DOHH2 (cell line): Measurements from ENCODE around the gene PHC3.

Experiments
- H3F3A ChIP-seq: fragments of 200-600 bp; sonication (generic), shearing (Covaris generic); 2 replicates; pipeline ENCODE4 v1.6.0; 2016; ENCODE audit warnings: antibody characterized with exemption, mild to moderate bottlenecking; ENCODE audit not compliant: control insufficient read depth, insufficient read depth
- H3K27ac ChIP-seq: fragments of 200-600 bp; sonication (generic); 2 replicates; pipeline ENCODE4 v1.5.1; 2014; ENCODE audit warnings: low read depth, mild to moderate bottlenecking, low read length, moderate library complexity
- H3K27me3 ChIP-seq: fragments of 200-600 bp; sonication (generic); 2 replicates; pipeline ENCODE4 v1.6.1; 2014; ENCODE audit warnings: mild to moderate bottlenecking, low read length, mixed read lengths; ENCODE audit not compliant: control insufficient read depth
- H3K36me3 ChIP-seq: fragments of 200-600 bp; sonication (generic); 2 replicates; pipeline ENCODE4 v1.6.1; 2014; ENCODE audit warnings: mild to moderate bottlenecking, low read length, moderate library complexity, mixed read lengths; ENCODE audit not compliant: control insufficient read depth
- H3K4me1 ChIP-seq: fragments of 200-600 bp; sonication (generic); 2 replicates; pipeline ENCODE4 v1.6.1; 2014; ENCODE audit warnings: mild to moderate bottlenecking, low read length, mixed read lengths; ENCODE audit not compliant: control insufficient read depth
- H3K4me2 ChIP-seq: fragments of 200-600 bp; sonication (generic); 2 replicates; pipeline ENCODE4 v1.6.0; 2014; ENCODE audit warnings: mild to moderate bottlenecking, low read length, moderate library complexity
- H3K4me3 ChIP-seq: fragments of 200-600 bp; sonication (generic); 2 replicates; pipeline ENCODE4 v1.5.1; 2014; ENCODE audit warnings: mild to moderate bottlenecking, low read length, mixed read lengths
- H3K79me2 ChIP-seq: fragments of 200-600 bp; sonication (generic); 2 replicates; pipeline ENCODE4 v1.6.1; 2014; ENCODE audit warnings: mild to moderate bottlenecking, low read length, mixed read lengths; ENCODE audit not compliant: control insufficient read depth
- H3K9me2 ChIP-seq: fragments of 200-600 bp; sonication (generic); replicated peaks from 2 replicates; pipeline ENCODE4 v1.6.1; 2014; ENCODE audit warnings: mild to moderate bottlenecking, low read length, mixed read lengths; ENCODE audit not compliant: control insufficient read depth
- H3K9me3 ChIP-seq: fragments of 200-600 bp; sonication (generic); 2 replicates; pipeline ENCODE4 v1.6.1; 2014; ENCODE audit warnings: antibody characterized with exemption, low read length, mixed read lengths; ENCODE audit not compliant: control insufficient read depth, insufficient read depth
- H4K20me1 ChIP-seq: fragments of 200-600 bp; sonication (generic); 2 replicates; pipeline ENCODE4 v1.6.0; 2014; ENCODE audit warnings: low read depth, mild to moderate bottlenecking, antibody characterized with exemption, low read length, moderate library complexity; ENCODE audit not compliant: control insufficient read depth, insufficient read depth
- CTCF ChIP-seq: fragments of 200-600 bp; sonication (generic); IDR thresholded peaks from one replicate; pipeline ENCODE4 v1.5.1; 2014; ENCODE audit warnings: antibody characterized with exemption, mild to moderate bottlenecking, low read depth, low read length; ENCODE audit not compliant: poor library complexity, severe bottlenecking
- EZH2phosphoT487 ChIP-seq: fragments of 200-600 bp; sonication (generic); IDR thresholded peaks from 2 replicates; pipeline ENCODE4 v1.6.1; 2017; ENCODE audit warnings: borderline replicate concordance, mild to moderate bottlenecking, antibody characterized with exemption, low read length, moderate library complexity, mixed read lengths

PHC3 gene

GRCh38 chr3:170225166-170225565, 43.6 kb upstream of the PHC3 start:
- Histone ChIP-seq H3K4me3 (no peak overlapping the region), H3K4me1 (peaks cover 11% of the 10 kb centered on the region), H3K79me2 (peaks cover 61% of the 10 kb centered on the region), H3K36me3 (no peaks in the 10 kb centered on the region), H3K9me3 (no peaks in the 10 kb centered on the region), H3K4me2 (no peak overlapping the region), H3K27me3 (no peaks in the 10 kb centered on the region), H4K20me1 (no peaks in the 10 kb centered on the region), H3K9me2 (no peaks in the 10 kb centered on the region), H3K27ac (no peak overlapping the region), H3F3A (no peaks in the 10 kb centered on the region)
- TF ChIP-seq CTCF (no peak), EZH2phosphoT487 (no peak)

- no peaks in the 10 kb centered on the region for H3K9me2 ChIP-seq
- H3K27ac ChIP-seq, result peak overlapping the region; percentile 49; the same call in 1 of the 2 replicates
- H3K36me3 ChIP-seq, result no peaks in the 10 kb centered on the region
- H3K9me3 ChIP-seq, result no peaks in the 10 kb centered on the region
- no peaks in the 10 kb centered on the region for H3F3A ChIP-seq
- no peaks in the 10 kb centered on the region for H4K20me1 ChIP-seq
- no peaks in the 10 kb centered on the region for H3K27me3 ChIP-seq
- TF ChIP-seq CTCF, result no peak
- TF ChIP-seq EZH2phosphoT487, result no peak
- peak overlapping the region; percentile 72 for H3K4me3 ChIP-seq
- peak overlapping the region; percentile 84 for H3K4me2 ChIP-seq
- peaks cover 11% of the 10 kb centered on the region for H3K4me1 ChIP-seq
- peaks cover 49% of the 10 kb centered on the region for H3K79me2 ChIP-seq
Measured at GRCh38 chr3:170222647-170223541, 41.4 kb upstream of the PHC3 start.

GRCh38 chr3:170221924-170222646, 40.6 kb upstream of the PHC3 start, which contains the start of gene PRKCI:
Gene PRKCI (plus strand): TSS chr3:170222424. CDS start chr3:170222670, 246 bp downstream.
- no peaks in the 10 kb centered on the region for H3K36me3 ChIP-seq
- no peaks in the 10 kb centered on the region for H3F3A ChIP-seq
- H4K20me1 ChIP-seq, result no peaks in the 10 kb centered on the region
- peak within 1 kb of the TSS; percentile 49 for H3K27ac ChIP-seq
- H3K4me1 ChIP-seq, result peaks cover 11% of the 10 kb centered on the region
- no peaks in the 10 kb centered on the region for H3K27me3 ChIP-seq
- peak within 1 kb of the TSS; percentile 72 for H3K4me3 ChIP-seq
- H3K4me2 ChIP-seq, result peak within 1 kb of the TSS; percentile 84
- peaks cover 42% of the 10 kb centered on the region for H3K79me2 ChIP-seq
- TF ChIP-seq CTCF (no peak), EZH2phosphoT487 (no peak)
- no peaks in the 10 kb centered on the region for H3K9me2 ChIP-seq
- no peaks in the 10 kb centered on the region for H3K9me3 ChIP-seq
